Hepatocyte (in vitro differentiated cells): ENCODE measurements around the gene RHOXF2B.

Experiments
- CTCF ChIP-seq: fragments of 200-600 bp; sonication (generic); IDR thresholded peaks from 2 replicates; pipeline ENCODE4 v1.5.1; 2016; ENCODE audit warnings: antibody characterized with exemption, mild to moderate bottlenecking; ENCODE audit not compliant: poor library complexity
- EZH2 ChIP-seq: fragments of 200-600 bp; sonication (generic); IDR thresholded peaks from 2 replicates; pipeline ENCODE4 v1.6.1; 2016; ENCODE audit warnings: antibody characterized with exemption, mild to moderate bottlenecking, borderline replicate concordance
- EZH2phosphoT487 ChIP-seq: fragments of 200-600 bp; sonication (generic); IDR thresholded peaks from one replicate; pipeline ENCODE4 v1.6.1; 2018; ENCODE audit warnings: antibody characterized with exemption, mild to moderate bottlenecking, low read depth, moderate library complexity; ENCODE audit not compliant: unreplicated experiment, severe bottlenecking

- TF ChIP-seq CTCF (no peak), EZH2 (no peak), EZH2phosphoT487 (no peak)
These were observed 40.8 kb downstream of the RHOXF2B start for GRCh38 chrX:120036704-120037103.
